Liver (tissue), 9 donors: ENCODE measurements around the gene EGFR. TPM values are rescaled to one million over a fixed set of nuclear protein-coding genes. Genes with fewer than 3 reads are reported as not detected.

Source experiments
- DNase-seq: peaks from one replicate; pipeline ENCODE4 v3.0.0-alpha.2; 2017; ENCODE audit warnings: low spot score
- H3K27ac ChIP-seq, 2 donors: one replicate each; pipeline ENCODE4 v1.7.0; 2013; ENCODE audit warnings: inconsistent platforms in 2 of 2, low read length in 2 of 2, control low read depth in 1 of 2, low read depth in 1 of 2, mild to moderate bottlenecking in 1 of 2
- H3K27me3 ChIP-seq, 4 donors: one replicate each; pipeline versions ENCODE4 v1.6.1 to v1.7.0; 2013; ENCODE audit warnings: low read length in 3 of 4, inconsistent platforms in 1 of 4, mild to moderate bottlenecking in 1 of 4, moderate library complexity in 1 of 4; ENCODE audit not compliant: control insufficient read depth in 4 of 4, insufficient read depth in 4 of 4
- H3K36me3 ChIP-seq, 4 donors: one replicate each; pipeline versions ENCODE4 v1.6.1 to v1.7.0; 2013; ENCODE audit warnings: low read length in 3 of 4, mild to moderate bottlenecking in 3 of 4, low read depth in 1 of 4, moderate library complexity in 1 of 4; ENCODE audit not compliant: control insufficient read depth in 4 of 4, insufficient read depth in 3 of 4
- H3K4me1 ChIP-seq, 4 donors: one replicate each; pipeline versions ENCODE4 v1.6.1 to v1.7.0; 2013; ENCODE audit warnings: low read length in 3 of 4, mild to moderate bottlenecking in 3 of 4, moderate library complexity in 1 of 4; ENCODE audit not compliant: control insufficient read depth in 4 of 4, insufficient read depth in 4 of 4
- H3K4me3 ChIP-seq, 3 donors: one replicate each; pipeline versions ENCODE4 v1.6.1 to v1.7.0; 2013; ENCODE audit warnings: low read length in 3 of 3, control low read depth in 1 of 3, low read depth in 1 of 3, mild to moderate bottlenecking in 1 of 3
- H3K9ac ChIP-seq, 2 donors: one replicate each; pipeline ENCODE4 v1.7.0; 2013; ENCODE audit warnings: low read length in 2 of 2, mild to moderate bottlenecking in 2 of 2, moderate library complexity in 2 of 2, control low read depth in 1 of 2, low read depth in 1 of 2
- H3K9me3 ChIP-seq, 4 donors: one replicate each; pipeline versions ENCODE4 v1.6.1 to v1.7.0; 2013; ENCODE audit warnings: low read length in 3 of 4; ENCODE audit not compliant: control insufficient read depth in 4 of 4
- ATF3 ChIP-seq: IDR thresholded peaks from 2 replicates; pipeline ENCODE4 v1.6.1; 2016; ENCODE audit warnings: antibody characterized with exemption
- CTCF ChIP-seq: fragments of 150-350 bp; IDR thresholded peaks from 2 replicates; pipeline ENCODE4 v1.5.1; 2017; ENCODE audit warnings: improper control_type of control experiment, low read depth, low read length; ENCODE audit not compliant: missing input control
- EGR1 ChIP-seq, 2 donors: IDR thresholded peaks; 2 replicates each; pipeline ENCODE4 v1.6.1; 2016 to 2018; ENCODE audit warnings: antibody characterized with exemption in 2 of 2, low read depth in 2 of 2
- FOXA1 ChIP-seq: IDR thresholded peaks from 2 replicates; pipeline ENCODE4 v1.6.1; 2016; ENCODE audit warnings: antibody characterized with exemption
- FOXA2 ChIP-seq: IDR thresholded peaks from 2 replicates; pipeline ENCODE4 v1.6.1; 2016; ENCODE audit warnings: antibody characterized with exemption
- GABPA ChIP-seq, 2 donors: IDR thresholded peaks in 1 of 2; conservative IDR thresholded peaks in 1 of 2; 2 replicates each; pipeline ENCODE4 v1.6.1; 2016; ENCODE audit warnings: antibody characterized with exemption in 2 of 2, mild to moderate bottlenecking in 1 of 2, moderate library complexity in 1 of 2
- HNF4A ChIP-seq, 2 donors: conservative IDR thresholded peaks; 2 replicates each; pipeline ENCODE4 v1.6.1; 2016; ENCODE audit warnings: antibody characterized with exemption in 2 of 2, mild to moderate bottlenecking in 2 of 2
- HNF4G ChIP-seq: IDR thresholded peaks from 2 replicates; pipeline ENCODE4 v1.6.1; 2016; ENCODE audit warnings: antibody characterized with exemption
- JUND ChIP-seq, 2 donors: IDR thresholded peaks; 2 replicates each; pipeline ENCODE4 v1.6.1; 2016; ENCODE audit warnings: antibody characterized with exemption in 2 of 2
- MAX ChIP-seq: IDR thresholded peaks from 2 replicates; pipeline ENCODE4 v1.6.1; 2016; ENCODE audit warnings: antibody characterized with exemption
- NR2F2 ChIP-seq: IDR thresholded peaks from 2 replicates; pipeline ENCODE4 v1.6.1; 2016; ENCODE audit warnings: antibody characterized with exemption
- RAD21 ChIP-seq, 2 donors: IDR thresholded peaks; 2 replicates each; pipeline ENCODE4 v1.6.1; 2016; ENCODE audit warnings: antibody characterized with exemption in 2 of 2, mild to moderate bottlenecking in 2 of 2
- REST ChIP-seq: IDR thresholded peaks from 2 replicates; pipeline ENCODE4 v1.6.1; 2016; ENCODE audit warnings: antibody characterized with exemption, mild to moderate bottlenecking
- RXRA ChIP-seq, 2 donors: IDR thresholded peaks; 2 replicates each; pipeline ENCODE4 v1.6.1; 2017 to 2018; ENCODE audit warnings: antibody characterized with exemption in 2 of 2, mild to moderate bottlenecking in 1 of 2
- SP1 ChIP-seq: IDR thresholded peaks from 2 replicates; pipeline ENCODE4 v1.6.1; 2018; ENCODE audit warnings: antibody characterized with exemption, mild to moderate bottlenecking
- TAF1 ChIP-seq: conservative IDR thresholded peaks from 2 replicates; pipeline ENCODE4 v1.6.1; 2016; ENCODE audit warnings: antibody characterized with exemption, mild to moderate bottlenecking
- YY1 ChIP-seq: IDR thresholded peaks from 2 replicates; pipeline ENCODE4 v1.6.1; 2016; ENCODE audit warnings: antibody characterized with exemption, mild to moderate bottlenecking
- ZBTB33 ChIP-seq: IDR thresholded peaks from 2 replicates; pipeline ENCODE4 v1.6.1; 2016; ENCODE audit warnings: antibody characterized with exemption
- WGBS: extraction: QIAGEN DNeasy Blood & Tissue Kit; methylation state at CpG from one replicate; pipeline ENCODE4 v1.1.7; 2013; 5-methylcytosine and 5-hydroxymethylcytosine counted together
- polyA plus RNA-seq, 2 donors: library from polyadenylated mRNA; stranded (reverse) in 1 of 2; unstranded in 1 of 2; fragments of 200-250 nt in 1 of 2; fragments of >200 nt in 1 of 2; fragmentation: Nextera tagmentation in 1 of 2; extraction: Ambion mirVana in 1 of 2; gene quantifications; one replicate each; pipeline versions ENCODE4 v1.2.1 to v1.2.3, GENCODE V29; 2013 to 2015
- total RNA-seq, 2 donors: library from RNA; depleted of rRNA; stranded (reverse); fragments of >200 nt; gene quantifications; one replicate each; pipeline ENCODE4 v1.2.3, GENCODE V29; 2014
- donor health status: healthy.
- donor health status: healthy.
- donor health status: healthy.
- donor health status: healthy.
- donor health status: healthy.

Gene EGFR
- total and polyA plus RNA-seq, 4 donors = 22.6 to 37.0 (median 27.7) TPM

- Histone ChIP-seq H3K4me3 (no peak overlapping the region), H3K36me3 (no peaks in the 10 kb centered on the region), H3K9me3 (no peaks in the 10 kb centered on the region), H3K9ac (no peak overlapping the region), H3K4me1 (no peaks in the 10 kb centered on the region), H3K27ac (no peak overlapping the region), H3K27me3 (no peaks in the 10 kb centered on the region)
- TF ChIP-seq SP1 = no peak
- TF ChIP-seq RAD21 (IDR thresholded peaks at IDR 0.05) = no peak
- TF ChIP-seq HNF4G = no peak
- no peak for TF ChIP-seq ZBTB33
- no peak for TF ChIP-seq GABPA (IDR thresholded peaks at IDR 0.05 in 1 of 2, conservative IDR thresholded peaks at IDR 0.05 in 1 of 2)
- no peak for TF ChIP-seq HNF4A (conservative IDR thresholded peaks at IDR 0.05)
- TF ChIP-seq FOXA1 = no peak
- TF ChIP-seq NR2F2 = no peak
- TF ChIP-seq JUND (IDR thresholded peaks at IDR 0.05) = no peak
- TF ChIP-seq CTCF = no peak
- TF ChIP-seq EGR1 (IDR thresholded peaks at IDR 0.05; ENCODE audit: low read depth in 2 of 2) = no peak
- no peak for TF ChIP-seq FOXA2
- no peak for TF ChIP-seq REST
- TF ChIP-seq ATF3 = no peak
- TF ChIP-seq TAF1 = no peak
- no peak for TF ChIP-seq MAX
- TF ChIP-seq YY1 = no peak
- TF ChIP-seq RXRA (IDR thresholded peaks at IDR 0.05) = no peak
- 82% methylated on average over 29 of the region's 29 CpGs for WGBS
- DNase-seq = no peak
These were observed 14.2 kb upstream of the EGFR start for GRCh38 chr7:55004579-55004978.
